Measurements from ENCODE around the gene ENOX1.

ENOX1 gene

GRCh38 chr13:43315522-43315921, 471.2 kb downstream of the ENOX1 start:
- DNase-seq (ENCODE audit: low read depth in 3 of 3) = no peak

GRCh38 chr13:43309311-43309710, 477.5 kb downstream of the ENOX1 start:
- no peak for DNase-seq (ENCODE audit: low read depth in 3 of 3)

- no peak for DNase-seq (ENCODE audit: low read depth in 3 of 3)
Observed at GRCh38 chr13:43307921-43308433, 478.8 kb downstream of the ENOX1 start.

GRCh38 chr13:43307221-43307920, 479.4 kb downstream of the ENOX1 start:
- no peak for DNase-seq (ENCODE audit: low read depth in 3 of 3)

- no peak for DNase-seq (ENCODE audit: low read depth in 3 of 3)
Observed at GRCh38 chr13:43306372-43306771, 480.4 kb downstream of the ENOX1 start.

GRCh38 chr13:43305416-43305815, 481.4 kb downstream of the ENOX1 start:
- DNase-seq (ENCODE audit: low read depth in 3 of 3) = no peak

DNA sequence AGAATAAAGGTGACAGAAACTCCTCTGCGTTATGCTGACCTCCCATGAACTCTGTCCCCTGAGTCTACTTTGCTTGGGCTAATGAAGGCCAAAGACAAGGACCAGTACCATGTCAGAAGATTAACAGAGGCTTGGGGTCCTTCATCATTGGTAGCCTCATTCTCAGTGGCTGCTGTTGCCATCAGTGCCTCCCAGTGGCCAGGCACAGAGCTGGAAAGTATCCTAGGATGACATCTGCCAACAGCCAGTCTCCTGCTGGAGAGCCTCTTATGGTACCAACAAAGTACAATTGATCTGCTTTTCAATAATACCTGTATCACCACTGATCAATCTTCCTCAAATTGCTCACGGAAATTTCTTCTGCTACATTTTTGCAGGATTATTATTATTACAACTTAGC, 481.8 kb downstream of the ENOX1 start:
- DNase-seq (ENCODE audit: low read depth in 3 of 3) = no peak

GRCh38 chr13:43304449-43304848, 482.3 kb downstream of the ENOX1 start:
- DNase-seq (ENCODE audit: low read depth in 3 of 3) = no peak

GRCh38 chr13:43303033-43303729, 483.6 kb downstream of the ENOX1 start:
- no peak for DNase-seq (ENCODE audit: low read depth in 3 of 3)

- no peak for DNase-seq (ENCODE audit: low read depth in 3 of 3)
Observed at GRCh38 chr13:43301346-43301969, 485.3 kb downstream of the ENOX1 start.

GRCh38 chr13:43300865-43301264, 485.9 kb downstream of the ENOX1 start:
- no peak for DNase-seq (ENCODE audit: low read depth in 3 of 3)

DNA sequence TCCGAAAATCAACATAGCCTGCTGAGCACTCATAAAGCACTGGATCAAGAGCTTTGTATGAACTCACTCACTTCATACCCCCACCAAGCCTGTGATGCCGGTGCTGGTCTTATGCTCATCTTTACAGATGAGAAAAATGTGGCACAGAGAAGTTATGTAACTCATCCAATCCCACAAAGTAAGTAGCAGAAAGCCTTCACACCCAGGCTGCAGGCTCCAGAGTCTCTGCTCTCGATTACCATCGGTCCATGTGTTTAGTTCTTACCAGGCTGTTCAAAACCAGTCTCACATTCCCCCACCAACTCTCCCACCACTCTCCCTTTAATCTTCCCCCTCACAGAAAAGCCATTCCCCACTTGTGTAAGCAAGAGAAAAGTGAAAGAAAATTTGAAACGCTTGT, 487.4 kb downstream of the ENOX1 start:
- no peak for DNase-seq (ENCODE audit: low read depth in 3 of 3)

- DNase-seq (ENCODE audit: low read depth in 3 of 3) = no peak
Observed at GRCh38 chr13:43298816-43299215, 488.0 kb downstream of the ENOX1 start.

- no peak for DNase-seq (ENCODE audit: low read depth in 3 of 3)
Observed at GRCh38 chr13:43297967-43298678, 488.6 kb downstream of the ENOX1 start.

DNA sequence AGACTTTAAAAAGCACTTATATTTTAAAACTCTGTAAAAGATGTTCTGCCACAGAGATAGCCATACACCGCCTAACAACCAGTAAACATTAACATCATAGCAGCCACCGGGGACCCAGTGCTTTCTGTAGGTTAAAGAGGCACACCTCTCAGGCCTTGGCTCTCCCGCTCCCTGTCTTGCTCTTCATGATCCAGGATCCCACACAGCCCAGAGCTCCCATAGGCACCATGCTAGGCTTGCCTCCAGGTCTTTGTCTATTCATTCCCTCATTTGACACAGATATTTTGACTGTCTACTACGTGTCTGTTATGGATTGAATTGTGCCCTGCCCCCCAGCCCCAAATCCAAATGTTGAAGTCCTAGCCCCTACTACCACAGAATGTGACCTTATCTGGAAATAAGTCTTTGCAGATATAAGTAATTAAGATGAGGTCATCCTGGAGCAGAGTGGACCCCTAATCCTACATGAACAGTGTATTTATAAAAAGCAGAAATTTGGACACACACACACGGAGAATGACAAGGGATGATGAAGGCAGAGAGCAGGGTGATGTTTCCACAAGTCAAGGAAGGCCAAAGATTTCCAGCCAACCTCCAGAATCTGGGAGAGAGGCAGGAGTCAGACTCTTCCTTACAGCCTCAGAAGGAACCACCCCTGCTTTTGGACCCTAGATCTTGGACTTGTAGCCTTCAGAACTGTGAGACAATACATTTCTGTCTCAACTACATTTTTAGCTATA, 490.8 kb downstream of the ENOX1 start:
- no peak for DNase-seq (ENCODE audit: low read depth in 3 of 3)

DNA sequence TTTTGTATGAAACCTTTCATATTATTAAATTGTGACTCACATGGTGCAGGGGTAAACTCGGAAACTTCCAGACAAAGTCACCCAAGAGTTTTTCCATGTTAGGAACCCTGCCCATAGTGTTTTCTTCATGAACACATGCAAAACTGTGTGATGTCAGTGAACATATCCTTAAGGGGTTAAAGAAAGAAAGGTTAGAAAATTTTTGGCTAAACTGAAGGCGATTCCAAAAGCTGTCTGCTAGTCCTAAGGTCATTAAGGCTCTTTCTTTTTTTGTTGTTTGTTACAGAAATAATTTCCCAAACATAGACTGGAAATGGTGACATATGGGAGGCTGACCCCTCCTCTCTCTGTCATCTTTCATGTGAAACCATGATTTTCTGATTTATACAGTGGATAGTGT, 491.5 kb downstream of the ENOX1 start:
- DNase-seq (ENCODE audit: low read depth in 3 of 3) = no peak

DNA sequence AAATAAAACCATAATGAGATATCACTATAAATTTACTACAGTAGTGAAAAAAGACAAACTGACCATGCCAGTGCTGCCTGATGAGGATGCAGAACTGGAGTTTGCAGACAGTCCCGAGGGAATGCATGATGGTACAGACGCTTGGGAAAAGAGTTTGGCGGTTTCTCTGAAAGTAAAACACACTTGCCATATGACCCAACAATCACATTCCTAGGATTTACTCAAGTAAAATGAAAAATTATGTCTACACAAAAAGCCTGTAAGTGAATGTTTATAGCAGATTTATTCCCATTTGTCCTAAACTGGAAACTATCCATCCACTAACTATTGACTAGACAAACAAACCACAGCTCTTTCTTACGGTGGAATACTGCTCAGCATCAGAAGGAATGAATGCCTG, 492.4 kb downstream of the ENOX1 start:
- no peak for DNase-seq (ENCODE audit: low read depth in 3 of 3)

GRCh38 chr13:43293986-43294385, 492.8 kb downstream of the ENOX1 start:
- no peak for DNase-seq (ENCODE audit: low read depth in 3 of 3)

GRCh38 chr13:43293561-43293960, 493.2 kb downstream of the ENOX1 start:
- DNase-seq (ENCODE audit: low read depth in 3 of 3) = no peak

GRCh38 chr13:43293008-43293407, 493.8 kb downstream of the ENOX1 start:
- DNase-seq (ENCODE audit: low read depth in 3 of 3) = no peak

GRCh38 chr13:43291287-43292060, 495.3 kb downstream of the ENOX1 start:
- no peak for DNase-seq (ENCODE audit: low read depth in 3 of 3)
